ENCODE measurements around the gene PLCG2.
"Not testable (repeated sequence)": the region's sequence is repeated elsewhere in the genome, so short reads cannot be mapped to it uniquely, and the experiment has no call there.

The PLCG2 gene

DNA sequence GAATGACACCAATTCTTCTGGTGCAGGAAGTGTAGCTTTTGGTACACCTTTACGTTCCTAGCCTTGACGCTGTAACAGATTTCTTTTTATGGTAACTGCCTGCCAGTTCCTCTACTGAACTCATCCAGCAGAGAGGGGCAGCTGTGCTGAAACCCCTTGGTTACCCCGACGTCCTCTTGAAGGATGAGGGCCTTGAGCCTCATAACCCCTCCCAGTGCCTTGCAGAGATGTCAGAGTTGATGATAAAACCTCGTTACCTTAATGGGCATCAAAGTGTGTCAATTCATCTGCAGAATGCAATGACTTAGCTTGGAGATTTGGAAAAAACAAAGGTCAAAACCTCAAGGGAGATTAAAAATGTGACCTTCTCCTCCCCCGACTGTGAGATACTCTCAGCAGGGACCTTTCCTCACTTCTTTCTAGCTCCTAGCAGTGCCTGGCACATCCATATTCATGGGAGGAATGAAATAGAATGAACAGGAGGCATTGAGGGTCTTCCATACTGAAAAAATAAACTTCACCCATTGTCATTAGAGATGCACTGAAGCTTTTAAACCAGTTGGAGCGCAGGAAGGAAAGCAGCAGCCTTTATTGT, 163.0 kb downstream of the PLCG2 start:
- no peak for DNase-seq

DNA sequence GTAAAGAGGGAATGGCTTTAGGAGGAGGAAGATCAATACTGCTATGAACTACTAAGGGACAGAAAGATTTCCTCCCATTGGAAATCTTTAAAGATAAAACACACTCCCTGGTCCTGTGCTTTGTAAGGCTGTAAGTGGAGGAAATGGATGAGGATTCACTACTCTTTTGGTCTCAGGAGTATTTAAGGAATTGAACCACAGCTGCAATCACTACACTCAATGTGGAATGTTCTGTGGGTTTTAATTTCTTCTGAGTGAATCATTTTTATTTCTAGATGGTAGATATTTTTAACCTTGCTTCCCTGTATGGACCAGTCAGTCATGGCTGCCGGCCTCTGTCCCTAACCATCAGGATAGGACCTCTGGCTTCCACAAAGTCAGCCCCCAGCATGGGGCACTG, 166.6 kb downstream of the PLCG2 start:
- DNase-seq = no peak

DNA sequence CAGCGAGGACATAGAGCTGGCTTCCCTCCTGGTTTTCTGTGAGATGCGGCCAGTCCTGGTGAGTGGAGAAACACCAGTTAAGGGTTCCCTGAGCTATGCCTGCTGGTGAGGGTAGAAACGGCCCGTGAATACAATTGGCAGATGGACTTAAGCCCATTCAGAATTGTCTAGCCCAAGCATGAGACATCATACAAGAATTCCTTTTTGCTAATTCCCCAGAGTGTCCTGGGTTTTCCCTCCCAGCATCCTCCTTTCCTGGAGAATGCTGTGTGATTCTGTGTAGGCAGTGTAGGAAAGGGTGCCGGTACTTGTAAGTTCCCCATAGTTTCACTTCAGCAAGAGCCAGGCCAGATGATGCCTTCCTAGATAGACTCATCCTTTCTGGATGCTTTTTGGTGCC, 167.1 kb downstream of the PLCG2 start:
- no peak for DNase-seq

DNA sequence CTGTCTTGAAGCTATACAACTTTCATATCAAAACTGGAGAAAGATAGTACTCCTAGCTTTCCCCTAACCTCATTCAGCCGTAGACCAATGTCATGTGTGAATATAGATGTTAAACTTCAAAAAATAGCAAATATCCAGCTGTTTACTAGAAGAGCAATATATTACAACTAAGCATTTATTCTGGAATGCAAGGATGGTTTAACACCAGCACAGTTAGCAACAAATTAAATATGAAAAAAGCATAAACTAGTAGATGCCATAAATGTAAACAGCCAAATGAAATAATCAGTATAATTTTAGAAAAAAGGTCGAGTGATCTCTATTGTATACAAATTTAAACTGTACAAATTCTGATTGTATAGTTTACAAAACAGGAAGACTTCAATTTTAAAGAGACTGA, 172.5 kb downstream of the PLCG2 start:
- no peak for DNase-seq

DNA sequence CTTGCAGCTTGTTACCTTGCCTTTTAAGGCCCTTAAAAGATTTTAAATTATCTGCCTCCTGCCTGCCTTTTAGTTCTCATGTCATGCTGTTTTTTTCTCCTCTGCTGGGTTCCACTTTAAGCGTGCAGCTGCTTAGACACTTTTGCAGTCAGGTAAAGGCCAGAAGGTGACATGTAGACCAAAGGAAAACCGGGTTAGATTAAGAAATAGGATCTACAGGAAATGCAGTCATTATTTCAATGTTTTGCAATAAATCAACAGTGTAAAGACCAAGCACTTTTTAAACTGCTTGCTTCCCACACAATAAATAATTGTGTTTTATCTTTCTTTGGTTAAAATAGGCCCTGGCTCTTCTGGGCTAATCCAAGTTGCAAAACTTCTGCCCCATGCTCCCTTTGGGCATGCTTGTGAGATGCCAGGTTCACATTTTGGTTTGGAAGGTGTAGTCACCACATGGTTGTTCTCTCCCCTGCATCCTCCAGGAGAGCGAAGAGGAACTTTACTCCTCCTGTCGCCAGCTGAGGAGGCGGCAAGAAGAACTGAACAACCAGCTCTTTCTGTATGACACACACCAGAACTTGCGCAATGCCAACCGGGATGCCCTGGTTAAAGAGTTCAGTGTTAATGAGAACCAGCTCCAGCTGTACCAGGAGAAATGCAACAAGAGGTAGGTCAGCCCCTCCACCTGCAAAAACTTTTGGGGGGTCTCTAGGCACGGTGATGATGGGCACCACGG, 177.3 kb downstream of the PLCG2 start:
- no peak for DNase-seq

DNA sequence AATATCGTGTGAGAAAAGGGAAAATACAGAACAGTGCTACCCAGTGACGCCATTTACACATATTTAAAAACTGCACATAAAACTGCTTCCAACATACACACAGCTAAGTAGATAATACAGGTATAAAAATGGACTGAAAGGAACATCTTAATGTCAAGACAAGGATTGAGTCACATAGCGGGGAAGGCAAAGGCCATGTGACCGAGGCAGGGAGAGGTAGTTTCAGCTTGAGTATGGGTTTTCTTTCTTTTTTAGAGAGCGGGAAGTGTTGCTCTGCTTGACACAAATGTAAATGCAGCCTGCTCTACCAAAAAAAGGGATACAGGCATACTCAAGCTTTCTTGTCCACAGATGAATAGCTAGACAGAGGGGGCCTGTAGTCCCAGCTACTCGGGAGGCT, 185.7 kb downstream of the PLCG2 start:
- no peak for DNase-seq

DNA sequence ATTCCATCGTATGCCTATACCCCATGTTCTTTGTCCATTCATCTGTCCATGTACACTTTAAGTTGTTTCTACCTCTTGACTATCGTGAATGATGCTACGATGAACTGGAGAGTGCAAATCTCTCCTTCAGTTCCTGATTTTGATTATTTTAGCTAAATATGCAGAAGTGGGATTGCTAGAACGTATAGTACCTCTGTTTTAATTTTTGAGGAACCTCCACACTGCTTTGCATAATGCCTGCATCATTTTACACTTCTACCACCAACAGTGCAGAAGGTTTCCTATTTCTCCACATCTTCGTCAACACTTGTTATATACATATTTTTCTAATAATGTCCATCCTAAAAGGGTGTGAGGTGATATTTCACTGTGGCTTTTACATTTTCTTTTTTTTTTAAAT, 188.3 kb downstream of the PLCG2 start:
- no peak for DNase-seq

DNA sequence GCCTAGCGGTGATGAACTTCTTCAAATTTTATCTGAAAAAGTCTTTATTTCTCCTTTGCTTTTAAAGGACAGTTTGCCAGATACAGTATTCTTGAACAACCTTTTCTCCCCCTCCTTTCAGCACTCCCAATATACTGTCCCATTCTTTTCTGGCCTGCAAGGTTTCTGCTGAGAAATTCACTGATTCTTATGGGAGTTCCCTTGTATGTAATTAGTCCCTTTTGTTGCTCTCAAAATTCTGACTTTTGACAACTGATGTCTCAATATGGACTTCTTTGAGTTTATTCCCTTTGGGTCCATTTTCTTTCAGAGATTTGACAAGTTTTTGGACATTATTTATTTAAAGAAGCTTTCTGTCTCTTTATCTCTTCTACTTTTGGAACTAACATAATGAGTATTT, 192.8 kb downstream of the PLCG2 start:
- DNase-seq = no peak

DNA sequence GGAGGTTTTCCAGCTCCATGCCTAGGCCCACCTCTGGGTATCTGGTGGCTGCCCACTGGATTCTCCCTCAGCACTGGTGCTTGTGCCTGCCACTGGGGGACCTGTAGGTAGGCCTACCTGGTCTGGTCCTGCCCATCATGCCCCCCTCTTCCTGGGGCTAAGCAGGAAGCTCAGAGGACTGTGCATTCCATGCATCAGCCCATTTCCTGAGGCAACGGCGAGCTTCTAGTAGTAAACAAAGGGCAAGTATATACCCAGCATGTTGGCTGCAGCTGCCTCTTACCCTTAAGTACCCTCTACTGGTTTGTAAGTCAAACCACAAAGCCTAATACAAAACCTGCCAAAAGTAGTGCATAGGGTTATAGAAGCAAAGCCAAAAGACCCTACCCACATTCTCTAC, 194.6 kb downstream of the PLCG2 start:
- no peak for DNase-seq

DNA sequence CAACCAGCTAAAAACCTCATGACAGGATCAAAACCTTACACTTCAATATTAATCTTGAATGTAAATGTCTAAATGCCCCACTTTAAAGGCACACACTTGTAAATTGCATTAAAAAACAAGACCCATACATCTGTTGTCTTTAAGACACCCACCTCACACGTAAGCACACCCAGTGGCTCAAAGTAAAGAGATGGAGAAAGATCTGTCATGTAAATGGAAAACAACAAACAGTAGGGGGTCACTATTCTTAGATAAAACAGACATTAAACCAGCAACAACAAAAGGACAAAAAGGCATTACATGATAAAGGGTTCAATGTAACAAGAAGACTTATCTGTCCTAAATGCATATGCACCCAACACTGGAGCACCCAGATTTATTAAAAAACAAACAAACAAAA, 196.5 kb downstream of the PLCG2 start:
- DNase-seq = no peak

DNA sequence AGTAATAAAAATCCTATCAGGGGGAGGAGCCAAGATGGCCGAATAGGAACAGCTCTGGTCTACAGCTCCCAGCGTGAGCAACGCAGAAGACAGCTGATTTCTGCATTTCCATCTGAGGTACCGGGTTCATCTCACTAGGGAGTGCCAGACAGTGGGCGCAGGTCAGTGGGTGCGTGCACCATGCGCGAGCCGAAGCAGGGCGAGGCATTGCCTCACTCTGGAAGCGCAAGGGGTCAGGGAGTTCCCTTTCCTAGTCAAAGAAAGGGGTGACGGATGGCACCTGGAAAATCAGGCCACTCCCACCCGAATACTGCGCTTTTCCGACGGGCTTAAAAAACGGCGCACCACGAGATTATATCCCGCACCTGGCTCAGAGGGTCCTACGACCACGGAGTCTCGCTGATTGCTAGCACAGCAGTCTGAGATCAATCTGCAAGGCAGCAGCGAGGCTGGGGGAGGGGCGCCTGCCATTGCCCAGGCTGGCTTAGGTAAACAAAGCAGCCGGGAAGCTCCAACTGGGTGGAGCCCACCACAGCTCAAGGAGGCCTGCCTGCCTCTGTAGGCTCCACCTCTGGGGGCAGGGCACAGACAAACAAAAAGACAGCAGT, 198.3 kb downstream of the PLCG2 start:
- not testable (repeated sequence) for DNase-seq

DNA sequence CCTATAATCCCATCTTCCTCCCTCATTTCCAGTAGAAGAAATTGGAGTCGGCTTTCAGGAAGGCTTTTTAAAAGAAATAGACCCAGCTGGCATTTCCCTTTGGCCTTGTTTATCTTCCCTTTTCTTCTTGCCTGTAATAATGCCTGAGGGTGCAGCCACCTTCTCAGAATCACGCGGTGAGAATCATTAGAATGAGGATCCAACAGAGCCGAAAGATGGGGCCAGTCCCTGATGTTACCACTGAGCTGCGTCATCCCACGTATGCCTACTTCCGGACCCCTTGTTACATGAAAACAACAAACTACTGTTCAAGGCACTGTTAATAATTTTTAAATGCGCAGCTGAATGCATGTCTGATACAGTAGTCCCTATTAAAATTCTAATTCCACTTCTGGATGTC, 208.0 kb downstream of the PLCG2 start:
- no peak for DNase-seq

DNA sequence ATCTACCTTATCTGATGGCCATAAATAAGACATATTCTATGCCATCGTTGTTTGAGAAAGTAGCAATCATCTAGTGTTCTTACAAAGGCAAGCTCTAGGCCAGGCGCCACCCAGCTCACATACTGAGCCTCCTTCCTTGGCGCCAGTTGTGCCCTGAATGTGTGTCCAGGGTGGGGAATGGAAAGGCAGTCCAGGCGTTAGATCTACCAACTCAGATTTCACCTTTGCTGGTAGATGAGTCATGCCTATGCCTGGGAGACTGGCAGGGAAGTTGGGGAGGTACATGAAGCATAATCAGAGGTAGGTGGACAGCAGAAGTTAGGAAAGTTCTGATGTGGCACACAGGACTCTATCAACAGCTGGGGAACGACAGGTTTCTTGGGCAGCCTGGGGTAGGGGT, 208.6 kb downstream of the PLCG2 start:
- DNase-seq = no peak

DNA sequence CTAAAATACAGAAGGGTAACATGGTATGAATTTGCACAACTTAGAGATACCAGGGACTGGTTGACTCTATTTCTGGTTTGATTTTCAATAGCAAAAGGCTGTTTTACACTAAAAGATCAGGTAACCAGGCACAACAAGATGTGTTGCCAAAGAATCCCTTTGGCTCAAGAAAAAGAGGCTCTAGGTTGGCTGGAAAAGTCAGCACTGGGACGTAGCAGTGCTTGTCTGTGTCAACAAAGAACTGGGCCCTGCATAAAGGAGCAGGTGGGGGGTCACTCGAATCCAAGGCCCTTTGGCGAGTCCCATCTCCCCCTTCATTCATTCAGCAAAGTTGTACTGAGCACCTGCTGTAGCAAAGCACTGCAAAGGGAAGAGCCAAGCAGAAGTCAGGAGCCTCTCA, 213.8 kb downstream of the PLCG2 start:
- DNase-seq = no peak

DNA sequence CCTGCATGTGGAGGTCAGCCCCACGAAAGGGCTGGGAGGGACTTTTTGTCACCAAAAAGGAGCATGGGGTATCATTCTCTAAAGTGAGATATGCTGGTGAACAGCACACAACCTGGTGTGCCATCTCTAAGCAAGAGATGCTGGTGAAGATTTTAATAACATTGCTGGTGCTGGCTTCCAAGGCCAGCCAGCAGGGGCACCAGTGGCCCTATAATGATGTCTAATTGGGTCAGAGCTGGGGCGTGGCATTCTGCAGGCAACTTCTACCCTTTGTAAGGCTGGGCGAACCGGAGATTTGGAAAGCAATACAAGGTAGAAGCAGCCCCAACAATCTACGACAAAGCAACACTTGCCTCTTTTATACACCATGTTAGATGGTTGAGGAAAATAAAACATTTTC, 215.4 kb downstream of the PLCG2 start:
- DNase-seq = no peak

DNA sequence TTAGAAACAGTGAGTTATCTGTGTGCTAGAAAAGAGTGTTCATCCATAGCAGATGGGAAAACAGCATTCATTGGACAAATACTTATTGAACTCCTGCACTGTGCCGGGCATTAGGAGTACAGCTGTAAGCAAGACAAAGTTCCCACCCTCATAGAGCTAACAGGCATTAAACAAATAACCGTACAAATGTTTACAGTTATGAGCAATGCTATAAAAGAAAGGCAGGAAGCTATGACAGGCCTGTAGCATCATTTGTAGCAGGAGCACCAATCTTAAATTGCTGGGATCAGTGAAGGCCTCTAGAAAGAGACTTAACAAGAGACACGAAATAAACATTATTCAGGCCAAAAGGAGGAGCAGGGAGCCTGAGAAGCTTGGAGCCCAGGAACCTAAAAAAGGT, 216.6 kb downstream of the PLCG2 start:
- DNase-seq = no peak

DNA sequence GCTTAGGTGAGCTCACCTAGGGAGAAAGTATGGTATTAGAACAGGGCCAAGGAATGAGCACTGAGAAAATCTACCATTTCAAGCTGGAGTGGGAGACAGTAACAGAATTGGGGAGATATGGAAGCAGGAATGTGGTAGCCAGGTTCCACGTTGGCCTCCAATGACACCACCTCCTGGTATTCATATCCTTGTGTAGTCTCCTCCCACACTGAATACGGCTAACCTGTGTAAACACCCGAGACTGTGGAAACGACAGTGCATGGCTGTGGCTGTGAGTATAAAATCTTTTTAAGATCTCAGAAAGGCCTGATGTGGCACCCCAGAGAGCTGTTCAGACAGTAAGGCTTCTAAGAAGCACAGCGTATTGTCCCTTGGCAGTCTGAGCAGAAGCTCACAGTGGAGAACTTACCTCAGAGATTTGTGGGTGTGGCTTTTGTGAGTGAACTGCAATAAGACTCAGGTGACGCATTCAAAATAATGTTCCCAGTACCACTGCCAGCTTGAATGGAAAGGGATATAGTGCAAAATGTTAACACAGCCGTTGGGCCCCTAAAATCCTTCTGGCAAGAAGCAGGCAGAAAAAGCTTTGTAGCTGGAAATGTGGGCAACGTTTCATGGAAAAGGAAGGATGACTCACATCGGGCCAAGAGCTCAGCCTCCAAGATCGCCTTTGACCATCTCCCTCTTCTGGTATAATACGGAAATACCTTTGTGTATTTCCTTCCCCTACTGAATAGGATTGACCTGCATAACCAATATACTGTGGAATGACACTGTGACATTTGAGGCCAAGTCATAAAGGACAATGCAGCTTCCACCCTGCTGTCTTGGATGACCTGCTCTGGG, 217.8 kb downstream of the PLCG2 start:
- DNase-seq = peak; percentile 81

DNA sequence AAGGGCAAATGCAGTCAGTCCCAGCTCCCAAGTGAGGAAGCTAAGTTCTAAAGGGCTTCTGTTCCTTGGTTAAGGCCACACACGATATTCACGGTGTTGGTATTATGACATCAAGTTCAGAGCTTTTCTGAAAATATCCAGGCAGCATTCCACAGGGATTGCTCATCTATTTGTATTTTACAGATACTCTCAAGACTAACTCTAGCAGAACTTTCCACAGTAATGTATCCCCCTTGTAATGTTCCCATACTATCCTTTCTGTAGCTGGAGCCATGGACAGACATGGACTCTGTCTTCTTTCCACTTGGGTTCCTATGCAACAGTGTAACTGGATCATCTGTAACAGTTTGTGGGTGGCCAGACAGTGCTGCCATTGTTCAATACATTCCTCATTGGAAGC, 218.6 kb downstream of the PLCG2 start:
- no peak for DNase-seq

DNA sequence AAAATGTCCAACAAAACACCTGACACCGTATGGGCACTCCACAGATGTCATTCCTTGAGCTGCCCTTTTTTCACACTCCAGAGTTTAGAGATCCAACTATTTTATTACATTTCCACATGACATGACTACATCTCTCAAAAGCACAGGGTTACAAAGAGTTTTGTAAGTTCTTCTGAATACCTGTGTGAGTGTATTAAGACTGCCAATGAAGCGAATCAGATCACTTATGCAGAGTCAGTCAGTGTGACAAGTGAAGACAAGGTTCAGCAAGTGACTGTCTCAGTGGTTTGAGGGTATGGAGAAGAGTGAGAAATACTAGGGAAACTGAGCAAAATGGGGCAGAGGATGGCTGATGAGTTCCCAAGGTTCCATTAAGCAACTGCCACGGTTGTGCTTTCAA, 223.7 kb downstream of the PLCG2 start:
- DNase-seq = no peak

DNA sequence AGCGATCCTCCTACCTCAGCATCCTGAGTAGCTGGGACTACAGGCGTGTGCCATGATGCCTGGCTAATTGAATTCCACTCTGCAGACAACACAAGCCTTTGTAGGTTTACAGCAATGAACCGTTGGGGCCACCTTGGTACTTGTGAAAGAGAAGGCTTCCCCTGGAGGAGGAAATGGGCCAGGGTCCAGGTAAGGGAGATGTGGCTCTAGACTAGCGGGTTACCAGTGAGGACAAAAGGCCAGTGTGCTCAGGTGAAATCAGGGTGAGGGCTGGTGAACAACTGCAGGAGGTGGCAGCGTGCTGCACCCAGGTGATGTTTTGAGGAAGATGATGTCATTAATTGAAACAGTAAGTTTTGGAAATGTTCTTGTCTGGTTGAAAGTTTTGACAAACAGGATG, 225.5 kb downstream of the PLCG2 start:
- no peak for DNase-seq

DNA sequence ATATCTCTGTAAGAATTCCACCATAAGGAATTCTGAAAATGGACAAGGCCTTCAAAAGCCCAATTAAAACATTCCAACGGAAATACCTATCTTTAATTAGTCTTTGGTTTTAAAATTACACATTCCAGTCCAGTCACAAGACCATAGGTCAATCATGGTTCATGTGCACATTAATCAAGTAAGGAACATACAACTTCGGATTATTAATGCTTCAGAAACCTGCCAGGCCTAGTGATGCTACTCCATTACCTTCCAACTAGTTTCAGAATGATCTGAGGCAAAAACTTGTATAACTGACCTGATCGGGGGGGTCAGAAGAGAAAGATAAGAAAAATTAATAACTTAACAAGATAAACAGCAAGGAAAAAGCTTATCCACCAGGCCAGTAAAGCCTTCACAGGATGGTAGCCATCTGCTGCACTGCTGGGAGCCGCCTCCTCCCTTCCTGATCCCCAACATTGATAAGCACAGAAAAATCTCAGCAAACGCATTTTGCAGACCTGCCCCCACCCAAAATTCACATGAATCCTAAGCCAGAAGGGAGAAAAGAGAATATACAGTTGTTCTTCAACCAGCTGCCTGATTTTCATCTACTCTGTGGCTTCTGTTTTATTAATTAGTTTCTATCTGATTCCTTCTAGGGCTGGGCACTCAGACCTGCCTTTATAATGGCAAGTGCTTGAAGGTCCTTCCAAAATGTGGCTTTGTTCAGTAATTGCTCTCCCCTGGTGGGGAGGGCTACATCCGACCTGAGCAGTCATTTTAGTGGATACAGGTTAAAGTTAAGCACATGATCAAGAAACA, 226.1 kb downstream of the PLCG2 start:
- DNase-seq = no peak

DNA sequence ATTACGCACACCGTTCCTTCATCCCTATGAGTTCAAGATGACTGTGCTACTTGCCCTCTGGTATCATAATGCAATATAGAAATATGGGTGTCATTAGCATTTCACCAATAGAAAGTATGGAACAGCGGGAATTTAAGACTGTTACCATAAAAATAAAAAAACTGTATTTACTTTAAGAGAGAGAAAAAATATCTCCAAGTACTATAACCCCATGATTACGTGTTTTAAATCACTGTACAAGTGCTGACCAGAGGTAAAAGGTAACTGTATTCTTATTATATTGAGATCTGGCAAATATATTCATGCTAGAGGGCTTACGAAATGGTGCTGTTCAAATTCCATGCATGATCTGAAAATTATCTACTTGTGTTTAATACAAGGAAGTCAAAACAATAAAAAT, 226.9 kb downstream of the PLCG2 start:
- DNase-seq = no peak

DNA sequence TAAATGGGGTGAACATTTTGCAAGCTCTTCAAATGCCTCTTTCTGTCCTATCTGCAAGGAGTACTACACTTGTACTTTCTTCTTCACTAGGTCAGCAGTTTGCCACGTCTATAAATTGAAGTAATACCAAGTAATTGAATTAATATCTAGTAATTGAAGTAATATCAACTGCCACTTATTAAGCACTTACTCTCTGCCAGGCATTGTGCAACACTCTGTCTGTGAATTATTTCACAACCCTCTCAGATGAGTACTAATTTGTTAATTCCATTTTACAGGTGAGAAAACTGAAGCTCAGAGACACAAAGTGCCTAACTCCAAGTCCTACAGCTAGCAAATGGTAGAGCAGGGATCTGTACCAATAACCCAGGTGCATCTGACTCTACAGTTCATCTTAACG, 228.1 kb downstream of the PLCG2 start:
- DNase-seq = no peak

All from femur (tissue), 1 donor.